ENCODE results near the gene ALOX12. TPM values are rescaled to one million over a fixed set of nuclear protein-coding genes. Genes with fewer than 3 reads are reported as not detected.
A peak's percentile ranks its signal among the peaks of the same experiment; 100 is the strongest.
"Not testable (repeated sequence)": the region's sequence is repeated elsewhere in the genome, so short reads cannot be mapped to it uniquely, and the experiment has no call there.

Gene ALOX12
- total RNA-seq, 1 donor from 2014 or later, result not detected

GRCh38 chr17:7043497-7044198, 47.8 kb downstream of the ALOX12 start, which contains the start of gene SLC16A11:
Gene SLC16A11, minus strand, starts transcription at chr17:7044092. Its CDS starts 579 bp downstream, at chr17:7043513.
- no peaks in the 10 kb centered on the region for H3K36me3 Mint-ChIP-seq (ENCODE audit: low read depth, unreplicated experiment)
- H3K4me1 Mint-ChIP-seq (ENCODE audit: unreplicated experiment), result peaks cover 18% of the 10 kb centered on the region
- no peak for TF ChIP-seq CTCF (IDR thresholded peaks at IDR 0.05; ENCODE audit: unreplicated experiment)
- no peak within 1 kb of the TSS for H3K27ac Mint-ChIP-seq (ENCODE audit: unreplicated experiment)
- no peak for DNase-seq (ENCODE audit: low spot score)
- H3K27me3 Mint-ChIP-seq (ENCODE audit: unreplicated experiment), result peaks cover 15% of the 10 kb centered on the region
- no peaks in the 10 kb centered on the region for H3K9me3 Mint-ChIP-seq (ENCODE audit: unreplicated experiment)
- peak within 1 kb of the TSS; percentile 51 for H3K4me3 Mint-ChIP-seq (ENCODE audit: unreplicated experiment)

- H3K27me3 Mint-ChIP-seq (ENCODE audit: unreplicated experiment), result peaks cover 10% of the 10 kb centered on the region
Measured at GRCh38 chr17:7045492-7046126, 49.8 kb downstream of the ALOX12 start.

GRCh38 chr17:7046127-7046724, 50.4 kb downstream of the ALOX12 start:
- Mint-ChIP-seq H3K36me3 (ENCODE audit: low read depth, unreplicated experiment) (no peaks in the 10 kb centered on the region), H3K4me3 (ENCODE audit: unreplicated experiment) (peak overlapping the region; percentile 74), H3K27ac (ENCODE audit: unreplicated experiment) (peak overlapping the region; percentile 79), H3K9me3 (ENCODE audit: unreplicated experiment) (no peaks in the 10 kb centered on the region), H3K27me3 (ENCODE audit: unreplicated experiment) (peaks cover 10% of the 10 kb centered on the region), H3K4me1 (ENCODE audit: unreplicated experiment) (peaks cover 26% of the 10 kb centered on the region)
- no peak for TF ChIP-seq CTCF (IDR thresholded peaks at IDR 0.05; ENCODE audit: unreplicated experiment)
- no peak for DNase-seq (ENCODE audit: low spot score)

More at GRCh38 chr17:7045492-7046126, 49.8 kb downstream of the ALOX12 start:
- Mint-ChIP-seq H3K4me1 (ENCODE audit: unreplicated experiment) (peaks cover 26% of the 10 kb centered on the region), H3K27ac (ENCODE audit: unreplicated experiment) (peak overlapping the region; percentile 79), H3K4me3 (ENCODE audit: unreplicated experiment) (no peak overlapping the region), H3K36me3 (ENCODE audit: low read depth, unreplicated experiment) (no peaks in the 10 kb centered on the region), H3K9me3 (ENCODE audit: unreplicated experiment) (no peaks in the 10 kb centered on the region)
- DNase-seq (ENCODE audit: low spot score), result no peak
- peak; percentile 79 for TF ChIP-seq CTCF (IDR thresholded peaks at IDR 0.05; ENCODE audit: unreplicated experiment)

GRCh38 chr17:7046725-7047397, 51.0 kb downstream of the ALOX12 start:
- H3K9me3 Mint-ChIP-seq (ENCODE audit: unreplicated experiment); H3K36me3 Mint-ChIP-seq (ENCODE audit: low read depth, unreplicated experiment); DNase-seq (ENCODE audit: low spot score); H3K27me3 Mint-ChIP-seq (ENCODE audit: unreplicated experiment): not testable (repeated sequence)
- Mint-ChIP-seq H3K4me3 (ENCODE audit: unreplicated experiment) (peak overlapping the region; percentile 74), H3K4me1 (ENCODE audit: unreplicated experiment) (peaks cover 23% of the 10 kb centered on the region), H3K27ac (ENCODE audit: unreplicated experiment) (peak overlapping the region; percentile 40)

GRCh38 chr17:7047566-7047965, 51.7 kb downstream of the ALOX12 start:
- no peak for TF ChIP-seq CTCF (IDR thresholded peaks at IDR 0.05; ENCODE audit: unreplicated experiment)
- peaks cover 23% of the 10 kb centered on the region for H3K4me1 Mint-ChIP-seq (ENCODE audit: unreplicated experiment)
- DNase-seq (ENCODE audit: low spot score), result no peak
- peaks cover 9% of the 10 kb centered on the region for H3K27me3 Mint-ChIP-seq (ENCODE audit: unreplicated experiment)
- H3K4me3 Mint-ChIP-seq (ENCODE audit: unreplicated experiment), result no peak overlapping the region
- H3K27ac Mint-ChIP-seq (ENCODE audit: unreplicated experiment), result no peak overlapping the region
- H3K9me3 Mint-ChIP-seq (ENCODE audit: unreplicated experiment), result no peaks in the 10 kb centered on the region
- no peaks in the 10 kb centered on the region for H3K36me3 Mint-ChIP-seq (ENCODE audit: low read depth, unreplicated experiment)
